PFSK-1 (cell line): ENCODE results near the gene TM2D3.

ENCODE experiments used
- FOXP2 ChIP-seq: optimal IDR thresholded peaks from 2 replicates; pipeline ENCODE3; 2011; ENCODE audit warnings: borderline replicate concordance, control low read depth, inconsistent platforms; ENCODE audit not compliant: insufficient read depth; ENCODE audit errors: extremely low read length, extremely low read depth
- POLR2AphosphoS5 ChIP-seq: IDR thresholded peaks from 2 replicates; pipeline ENCODE4 v1.6.1; 2012; ENCODE audit warnings: low read depth, mild to moderate bottlenecking, control low read depth, low read length, moderate library complexity
- SIN3A ChIP-seq: IDR thresholded peaks from 2 replicates; pipeline ENCODE4 v1.6.1; 2012; ENCODE audit warnings: mild to moderate bottlenecking, low read length, moderate library complexity, borderline replicate concordance; ENCODE audit not compliant: insufficient read depth
- TAF1 ChIP-seq: IDR thresholded peaks from 2 replicates; pipeline ENCODE4 v1.6.1; 2012; ENCODE audit warnings: low read length, control low read depth, borderline replicate concordance; ENCODE audit not compliant: insufficient read depth
- TF ChIP-seq, protein P1 (sequence below), 2 experiments: IDR thresholded peaks; 2 replicates each; pipeline versions ENCODE4 v1.6.1 to v1.8.0; 2011 to 2012; ENCODE audit warnings: low read depth in 2 of 2, low read length in 2 of 2, control low read depth in 1 of 2, inconsistent platforms in 1 of 2, mild to moderate bottlenecking in 1 of 2, moderate library complexity in 1 of 2; ENCODE audit not compliant: insufficient read depth in 1 of 2

Gene TM2D3

GRCh38 chr15:101692801-101693598 is 40.8 kb upstream of the TM2D3 start:
- TF ChIP-seq TAF1 (no peak), FOXP2 (no peak), POLR2AphosphoS5 (no peak), SIN3A (no peak)
- TF ChIP-seq, protein P1, sequence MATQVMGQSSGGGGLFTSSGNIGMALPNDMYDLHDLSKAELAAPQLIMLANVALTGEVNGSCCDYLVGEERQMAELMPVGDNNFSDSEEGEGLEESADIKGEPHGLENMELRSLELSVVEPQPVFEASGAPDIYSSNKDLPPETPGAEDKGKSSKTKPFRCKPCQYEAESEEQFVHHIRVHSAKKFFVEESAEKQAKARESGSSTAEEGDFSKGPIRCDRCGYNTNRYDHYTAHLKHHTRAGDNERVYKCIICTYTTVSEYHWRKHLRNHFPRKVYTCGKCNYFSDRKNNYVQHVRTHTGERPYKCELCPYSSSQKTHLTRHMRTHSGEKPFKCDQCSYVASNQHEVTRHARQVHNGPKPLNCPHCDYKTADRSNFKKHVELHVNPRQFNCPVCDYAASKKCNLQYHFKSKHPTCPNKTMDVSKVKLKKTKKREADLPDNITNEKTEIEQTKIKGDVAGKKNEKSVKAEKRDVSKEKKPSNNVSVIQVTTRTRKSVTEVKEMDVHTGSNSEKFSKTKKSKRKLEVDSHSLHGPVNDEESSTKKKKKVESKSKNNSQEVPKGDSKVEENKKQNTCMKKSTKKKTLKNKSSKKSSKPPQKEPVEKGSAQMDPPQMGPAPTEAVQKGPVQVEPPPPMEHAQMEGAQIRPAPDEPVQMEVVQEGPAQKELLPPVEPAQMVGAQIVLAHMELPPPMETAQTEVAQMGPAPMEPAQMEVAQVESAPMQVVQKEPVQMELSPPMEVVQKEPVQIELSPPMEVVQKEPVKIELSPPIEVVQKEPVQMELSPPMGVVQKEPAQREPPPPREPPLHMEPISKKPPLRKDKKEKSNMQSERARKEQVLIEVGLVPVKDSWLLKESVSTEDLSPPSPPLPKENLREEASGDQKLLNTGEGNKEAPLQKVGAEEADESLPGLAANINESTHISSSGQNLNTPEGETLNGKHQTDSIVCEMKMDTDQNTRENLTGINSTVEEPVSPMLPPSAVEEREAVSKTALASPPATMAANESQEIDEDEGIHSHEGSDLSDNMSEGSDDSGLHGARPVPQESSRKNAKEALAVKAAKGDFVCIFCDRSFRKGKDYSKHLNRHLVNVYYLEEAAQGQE (IDR thresholded peaks at IDR 0.05; ENCODE audit: insufficient read depth in 1 of 2, low read depth in 2 of 2, low read length in 2 of 2) = no peak

- TF ChIP-seq SIN3A = no peak
Measured at GRCh38 chr15:101689901-101690300, 37.7 kb upstream of the TM2D3 start.

DNA sequence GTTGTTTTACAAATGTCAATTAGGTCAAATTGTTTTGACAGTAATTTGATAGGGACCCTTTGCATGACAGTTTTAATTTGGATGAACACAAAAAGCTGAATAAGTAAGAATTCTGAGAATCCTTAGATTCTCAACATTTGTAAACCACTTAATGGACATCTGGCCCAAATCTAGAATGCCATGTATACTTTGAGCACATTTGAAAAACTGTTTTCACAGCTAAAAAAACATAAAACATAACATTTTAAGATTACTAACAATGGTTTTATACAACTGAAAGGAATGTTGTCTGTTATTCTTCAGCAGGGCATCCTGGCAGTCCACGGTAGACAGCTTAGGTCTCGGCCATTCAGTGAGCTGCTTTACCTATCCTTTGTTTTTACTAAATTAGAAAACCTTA is 34.5 kb upstream of the TM2D3 start:
- no peak for TF ChIP-seq TAF1
- TF ChIP-seq, protein P1 (IDR thresholded peaks at IDR 0.05; ENCODE audit: insufficient read depth in 1 of 2, low read depth in 2 of 2, low read length in 2 of 2) = no peak
- no peak for TF ChIP-seq SIN3A
- TF ChIP-seq POLR2AphosphoS5 = no peak
- no peak for TF ChIP-seq FOXP2

GRCh38 chr15:101684877-101685276 is 32.7 kb upstream of the TM2D3 start:
- no peak for TF ChIP-seq FOXP2
- TF ChIP-seq, protein P1 (IDR thresholded peaks at IDR 0.05; ENCODE audit: insufficient read depth in 1 of 2, low read depth in 2 of 2, low read length in 2 of 2) = no peak
- no peak for TF ChIP-seq POLR2AphosphoS5
- no peak for TF ChIP-seq TAF1
- TF ChIP-seq SIN3A = no peak

DNA sequence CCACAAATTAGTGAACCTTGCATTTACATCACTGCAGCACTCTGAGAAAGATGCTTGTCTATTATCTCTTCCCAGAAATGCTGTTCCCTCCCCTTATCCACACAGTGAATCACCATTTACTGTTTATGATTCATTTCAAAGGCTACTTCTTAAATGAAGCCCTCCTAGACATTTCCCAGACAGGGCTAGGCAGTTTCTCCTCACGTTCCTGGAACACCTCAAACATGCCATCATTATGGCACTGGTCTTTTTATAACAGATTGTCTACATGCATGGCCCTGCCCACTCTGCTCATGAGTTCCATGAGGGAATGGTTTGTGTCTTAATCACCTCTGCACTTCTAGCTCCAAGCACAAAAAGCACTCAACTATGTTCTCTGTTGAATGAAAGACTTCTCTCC is 32.2 kb upstream of the TM2D3 start:
- no peak for TF ChIP-seq SIN3A
- TF ChIP-seq, protein P1 (IDR thresholded peaks at IDR 0.05; ENCODE audit: insufficient read depth in 1 of 2, low read depth in 2 of 2, low read length in 2 of 2) = no peak
- no peak for TF ChIP-seq TAF1
- TF ChIP-seq POLR2AphosphoS5 = no peak
- no peak for TF ChIP-seq FOXP2
